Activated T-helper 2 cell treated with anti-CD3 and anti-CD28 coated beads, Interferon-gamma antibody, Interleukin-2, Interleukin-4, amounts not matched to agents 10 μg/mL and 5 μg/mL and 100 μg/mL, durations not matched to agents 14 hours and 24 hours and 36 hours (primary cell): Measurements from ENCODE around the gene RTP2. TPM values are rescaled to one million over a fixed set of nuclear protein-coding genes. Genes with fewer than 3 reads are reported as not detected.

Experiments used
- DNase-seq: peaks from one replicate; pipeline ENCODE4 v3.0.0; 2021; ENCODE audit warnings: low spot score
- H3K27ac Mint-ChIP-seq: one replicate; pipeline ENCODE4 v1.8.0; 2021; ENCODE audit warnings: mixed read lengths
- H3K27me3 Mint-ChIP-seq: one replicate; pipeline ENCODE4 v1.8.0; 2021; ENCODE audit warnings: low read depth, mixed read lengths
- H3K36me3 Mint-ChIP-seq: one replicate; pipeline ENCODE4 v1.8.0; 2021; ENCODE audit warnings: low read depth, mixed read lengths
- H3K4me1 Mint-ChIP-seq: one replicate; pipeline ENCODE4 v1.8.0; 2021; ENCODE audit warnings: low read depth, mixed read lengths
- H3K4me3 Mint-ChIP-seq: one replicate; pipeline ENCODE4 v1.8.0; 2021; ENCODE audit warnings: low read depth, mild to moderate bottlenecking, moderate library complexity, mixed read lengths
- H3K9me3 Mint-ChIP-seq: one replicate; pipeline ENCODE4 v1.8.0; 2021; ENCODE audit warnings: mixed read lengths
- intact Hi-C: fragments of 100-400 bp; cut with micrococcal nuclease; formaldehyde crosslinking; loops from one replicate; pipeline ENCODE4 v1.15.1; 2023
- total RNA-seq: library from RNA; stranded (reverse); gene quantifications from 2 replicates; pipeline ENCODE4 v1.2.3, GENCODE V29; 2022

Gene RTP2
- total RNA-seq, 1 donor from 2014 or later, result not detected

- no peak for DNase-seq
- intact Hi-C loops, result loop anchor here (1.0 to 10.0 kb wide), 13 partner anchors 177 to 1565 kb away; no protein-coding TSS in a partner anchor
- H3K9me3 Mint-ChIP-seq, result no peaks in the 10 kb centered on the region
- peaks cover 35% of the 10 kb centered on the region for H3K4me1 Mint-ChIP-seq
- no peaks in the 10 kb centered on the region for H3K27me3 Mint-ChIP-seq
- no peaks in the 10 kb centered on the region for H3K36me3 Mint-ChIP-seq
- H3K4me3 Mint-ChIP-seq, result peak overlapping the region; percentile 94
- H3K27ac Mint-ChIP-seq, result peak overlapping the region; percentile 99
Observed at GRCh38 chr3:187742351-187743171, 40.2 kb upstream of the RTP2 start.

GRCh38 chr3:187741403-187742350, 39.3 kb upstream of the RTP2 start:
- Mint-ChIP-seq H3K27ac (peak overlapping the region; percentile 99), H3K27me3 (peaks cover 5% of the 10 kb centered on the region), H3K36me3 (no peaks in the 10 kb centered on the region), H3K4me1 (peaks cover 33% of the 10 kb centered on the region), H3K4me3 (peak overlapping the region; percentile 94), H3K9me3 (no peaks in the 10 kb centered on the region)
- intact Hi-C loops, result loop anchor here (1.0 to 10.0 kb wide), 15 partner anchors 178 to 1566 kb away; no protein-coding TSS in a partner anchor
- peak; percentile 59 for DNase-seq

- Mint-ChIP-seq H3K36me3 (peaks cover 4% of the 10 kb centered on the region), H3K9me3 (no peaks in the 10 kb centered on the region), H3K27me3 (peaks cover 9% of the 10 kb centered on the region), H3K4me1 (peaks cover 39% of the 10 kb centered on the region), H3K4me3 (peak overlapping the region; percentile 94), H3K27ac (peak overlapping the region; percentile 99)
- DNase-seq, result peak; percentile 63
- intact Hi-C loops, result loop anchor here (1.0 to 10.0 kb wide), 10 partner anchors 702 to 1567 kb away; no protein-coding TSS in a partner anchor
Observed at GRCh38 chr3:187740421-187741399, 38.4 kb upstream of the RTP2 start.

GRCh38 chr3:187739561-187740332, 37.4 kb upstream of the RTP2 start:
- Mint-ChIP-seq H3K36me3 (peaks cover 7% of the 10 kb centered on the region), H3K9me3 (no peaks in the 10 kb centered on the region), H3K27me3 (peaks cover 12% of the 10 kb centered on the region), H3K4me1 (peaks cover 38% of the 10 kb centered on the region), H3K27ac (peak overlapping the region; percentile 99), H3K4me3 (peak overlapping the region; percentile 94)
- DNase-seq, result peak; percentile 76
- intact Hi-C loops, result loop anchor here (1.0 to 10.0 kb wide), 12 partner anchors 661 to 1568 kb away; no protein-coding TSS in a partner anchor

GRCh38 chr3:187739094-187739560, 36.8 kb upstream of the RTP2 start:
- DNase-seq, result peak; percentile 32
- H3K27me3 Mint-ChIP-seq, result peaks cover 12% of the 10 kb centered on the region
- H3K4me3 Mint-ChIP-seq, result peak overlapping the region; percentile 94
- peak overlapping the region; percentile 70 for H3K27ac Mint-ChIP-seq
- no peaks in the 10 kb centered on the region for H3K9me3 Mint-ChIP-seq
- H3K4me1 Mint-ChIP-seq, result peaks cover 38% of the 10 kb centered on the region
- peaks cover 7% of the 10 kb centered on the region for H3K36me3 Mint-ChIP-seq
- intact Hi-C loops, result loop anchor here (1.0 to 2.0 kb wide), 3 partner anchors 662 to 1498 kb away; no protein-coding TSS in a partner anchor

- H3K36me3 Mint-ChIP-seq, result peaks cover 9% of the 10 kb centered on the region
- H3K27ac Mint-ChIP-seq, result peak overlapping the region; percentile 70
- peak; percentile 69 for DNase-seq
- peaks cover 12% of the 10 kb centered on the region for H3K27me3 Mint-ChIP-seq
- H3K9me3 Mint-ChIP-seq, result no peaks in the 10 kb centered on the region
- H3K4me1 Mint-ChIP-seq, result peaks cover 38% of the 10 kb centered on the region
- H3K4me3 Mint-ChIP-seq, result peak overlapping the region; percentile 94
- intact Hi-C loops, result loop anchor here (1.0 to 2.0 kb wide), 5 partner anchors 662 to 1498 kb away; no protein-coding TSS in a partner anchor
Observed at GRCh38 chr3:187738331-187739093, 36.2 kb upstream of the RTP2 start.

- intact Hi-C loops, result loop anchor here (1.0 to 2.0 kb wide), 4 partner anchors 663 to 1499 kb away; no protein-coding TSS in a partner anchor
- Mint-ChIP-seq H3K4me3 (peak overlapping the region; percentile 94), H3K36me3 (peaks cover 14% of the 10 kb centered on the region), H3K9me3 (no peaks in the 10 kb centered on the region), H3K4me1 (peaks cover 37% of the 10 kb centered on the region), H3K27ac (peak overlapping the region; percentile 32), H3K27me3 (peaks cover 12% of the 10 kb centered on the region)
- DNase-seq, result no peak
Observed at GRCh38 chr3:187738071-187738330, 35.6 kb upstream of the RTP2 start.

- H3K4me3 Mint-ChIP-seq, result peak overlapping the region; percentile 94
- intact Hi-C loops, result loop anchor here (1.0 to 2.0 kb wide), 4 partner anchors 663 to 1499 kb away; no protein-coding TSS in a partner anchor
- H3K36me3 Mint-ChIP-seq, result peaks cover 17% of the 10 kb centered on the region
- H3K9me3 Mint-ChIP-seq, result no peaks in the 10 kb centered on the region
- H3K4me1 Mint-ChIP-seq, result peaks cover 34% of the 10 kb centered on the region
- DNase-seq, result peak; percentile 27
- H3K27me3 Mint-ChIP-seq, result peaks cover 12% of the 10 kb centered on the region
- H3K27ac Mint-ChIP-seq, result peak overlapping the region; percentile 32
Observed at GRCh38 chr3:187737368-187738070, 35.2 kb upstream of the RTP2 start.

GRCh38 chr3:187737006-187737367, 34.6 kb upstream of the RTP2 start:
- H3K27me3 Mint-ChIP-seq, result peaks cover 12% of the 10 kb centered on the region
- H3K27ac Mint-ChIP-seq, result peak overlapping the region; percentile 29
- no peak for DNase-seq
- intact Hi-C loops, result no loop called here
- H3K4me1 Mint-ChIP-seq, result peaks cover 31% of the 10 kb centered on the region
- H3K4me3 Mint-ChIP-seq, result peak overlapping the region; percentile 94
- H3K36me3 Mint-ChIP-seq, result peaks cover 18% of the 10 kb centered on the region
- no peaks in the 10 kb centered on the region for H3K9me3 Mint-ChIP-seq

GRCh38 chr3:187736418-187736871, 34.1 kb upstream of the RTP2 start:
- peaks cover 23% of the 10 kb centered on the region for H3K36me3 Mint-ChIP-seq
- no peaks in the 10 kb centered on the region for H3K9me3 Mint-ChIP-seq
- H3K4me1 Mint-ChIP-seq, result peaks cover 26% of the 10 kb centered on the region
- intact Hi-C loops, result no loop called here
- no peak for DNase-seq
- no peak overlapping the region for H3K4me3 Mint-ChIP-seq
- peaks cover 12% of the 10 kb centered on the region for H3K27me3 Mint-ChIP-seq
- H3K27ac Mint-ChIP-seq, result no peak overlapping the region
